SU-DHL-6 (cell line): Measurements from ENCODE around the gene NAA16.

Experiments
- H2AFZ ChIP-seq: fragments of 200-600 bp; sonication (generic); 2 replicates; pipeline ENCODE4 v1.6.1; 2014; ENCODE audit warnings: low read depth, mild to moderate bottlenecking, moderate library complexity, mixed read lengths, antibody characterized with exemption, low read length; ENCODE audit not compliant: severe bottlenecking
- H3F3A ChIP-seq: fragments of 200-600 bp; shearing (Covaris generic); 2 replicates; pipeline ENCODE4 v1.6.0; 2016; ENCODE audit warnings: antibody characterized with exemption, mild to moderate bottlenecking; ENCODE audit not compliant: insufficient read depth
- H3K27ac ChIP-seq: fragments of 200-600 bp; sonication (generic); 2 replicates; pipeline ENCODE4 v1.5.1; 2016; ENCODE audit warnings: low read depth, mild to moderate bottlenecking, low read length, moderate library complexity, mixed read lengths
- H3K27me3 ChIP-seq: fragments of 200-600 bp; sonication (generic), shearing (Covaris generic); 2 replicates; pipeline ENCODE4 v1.6.0; 2014; ENCODE audit warnings: mild to moderate bottlenecking, low read length
- H3K36me3 ChIP-seq: fragments of 200-600 bp; sonication (generic); 2 replicates; pipeline ENCODE4 v1.6.1; 2014; ENCODE audit warnings: mild to moderate bottlenecking, low read length, mixed read lengths
- H3K4me2 ChIP-seq: fragments of 300-600, 200-600 bp; shearing (Covaris generic), sonication (generic); 2 replicates; pipeline ENCODE4 v1.6.0; 2014; ENCODE audit warnings: low read length, low read depth, mild to moderate bottlenecking; ENCODE audit not compliant: poor library complexity, severe bottlenecking
- H3K4me3 ChIP-seq: fragments of 200-600 bp; sonication (generic); 2 replicates; pipeline ENCODE4 v1.5.1; 2014; ENCODE audit warnings: antibody characterized with exemption, low read length, mild to moderate bottlenecking, mixed read lengths; ENCODE audit not compliant: insufficient read depth, poor library complexity, severe bottlenecking
- H3K79me2 ChIP-seq: fragments of 200-600 bp; sonication (generic); 2 replicates; pipeline ENCODE4 v1.6.1; 2014; ENCODE audit warnings: mild to moderate bottlenecking, low read length, moderate library complexity; ENCODE audit not compliant: insufficient read depth
- H3K9ac ChIP-seq: fragments of 200-600 bp; sonication (generic); 2 replicates; pipeline ENCODE4 v1.7.0; 2014; ENCODE audit warnings: mild to moderate bottlenecking, low read length
- H3K9me2 ChIP-seq: fragments of 200-600 bp; sonication (generic); replicated peaks from 2 replicates; pipeline ENCODE4 v1.6.1; 2014; ENCODE audit warnings: low read length; ENCODE audit not compliant: insufficient read depth
- H3K9me3 ChIP-seq: fragments of 200-600 bp; sonication (generic); 2 replicates; pipeline ENCODE4 v1.6.1; 2014; ENCODE audit warnings: low read length, mixed read lengths; ENCODE audit not compliant: insufficient read depth
- H4K20me1 ChIP-seq: fragments of 200-600 bp; sonication (generic); 2 replicates; pipeline ENCODE4 v1.6.1; 2014; ENCODE audit warnings: low read depth, mild to moderate bottlenecking, antibody characterized with exemption, low read length, moderate library complexity, mixed read lengths
- CTCF ChIP-seq: fragments of 200-600 bp; sonication (generic); IDR thresholded peaks from one replicate; pipeline ENCODE4 v1.5.1; 2017; ENCODE audit warnings: antibody characterized with exemption, mild to moderate bottlenecking, low read length, moderate library complexity; ENCODE audit not compliant: insufficient read depth, poor library complexity, severe bottlenecking
- EZH2phosphoT487 ChIP-seq: fragments of 200-600 bp; sonication (generic), shearing (Covaris generic); conservative IDR thresholded peaks from 2 replicates; pipeline ENCODE4 v1.6.1; 2018; ENCODE audit warnings: mild to moderate bottlenecking, antibody characterized with exemption, low read length, moderate library complexity, mixed read lengths

NAA16 gene

GRCh38 chr13:41268764-41269163, 42.3 kb upstream of the NAA16 start:
- Histone ChIP-seq H3K4me2 (no peak overlapping the region), H3F3A (peaks cover 5% of the 10 kb centered on the region; the same call in 1 of the 2 replicates), H3K27ac (no peak overlapping the region), H3K9ac (no peak overlapping the region), H3K9me2 (no peaks in the 10 kb centered on the region), H3K4me3 (no peak overlapping the region), H3K9me3 (peaks cover 26% of the 10 kb centered on the region), H3K36me3 (peaks cover 7% of the 10 kb centered on the region; the same call in 1 of the 2 replicates), H3K79me2 (no peaks in the 10 kb centered on the region), H2AFZ (no peak overlapping the region), H4K20me1 (no peaks in the 10 kb centered on the region), H3K27me3 (no peaks in the 10 kb centered on the region)
- TF ChIP-seq CTCF (no peak), EZH2phosphoT487 (no peak)

GRCh38 chr13:41271456-41272285, 39.4 kb upstream of the NAA16 start:
- H3K9me3 ChIP-seq = peaks cover 26% of the 10 kb centered on the region
- no peaks in the 10 kb centered on the region for H3K9me2 ChIP-seq
- no peak overlapping the region for H3K4me3 ChIP-seq
- H2AFZ ChIP-seq = peak overlapping the region; percentile 84
- H3K79me2 ChIP-seq = no peaks in the 10 kb centered on the region
- no peak overlapping the region for H3K9ac ChIP-seq
- peaks cover 5% of the 10 kb centered on the region; the same call in 1 of the 2 replicates for H3F3A ChIP-seq
- peak overlapping the region; percentile 9 for H3K4me2 ChIP-seq
- H3K36me3 ChIP-seq = peaks cover 7% of the 10 kb centered on the region; the same call in 1 of the 2 replicates
- no peak overlapping the region for H3K27ac ChIP-seq
- H4K20me1 ChIP-seq = no peaks in the 10 kb centered on the region
- H3K27me3 ChIP-seq = no peaks in the 10 kb centered on the region
- no peak for TF ChIP-seq CTCF
- no peak for TF ChIP-seq EZH2phosphoT487

- peaks cover 5% of the 10 kb centered on the region; the same call in 1 of the 2 replicates for H3F3A ChIP-seq
- no peak overlapping the region for H3K27ac ChIP-seq
- H3K9me3 ChIP-seq = peaks cover 7% of the 10 kb centered on the region; the same call in 1 of the 2 replicates
- no peaks in the 10 kb centered on the region for H3K27me3 ChIP-seq
- no peak overlapping the region for H2AFZ ChIP-seq
- no peaks in the 10 kb centered on the region for H4K20me1 ChIP-seq
- H3K79me2 ChIP-seq = no peaks in the 10 kb centered on the region
- H3K4me2 ChIP-seq = no peak overlapping the region
- peaks cover 7% of the 10 kb centered on the region; the same call in 1 of the 2 replicates for H3K36me3 ChIP-seq
- H3K9ac ChIP-seq = no peak overlapping the region
- TF ChIP-seq EZH2phosphoT487 = no peak
- no peak for TF ChIP-seq CTCF
- H3K9me2 ChIP-seq = no peaks in the 10 kb centered on the region
- no peak overlapping the region for H3K4me3 ChIP-seq
These were observed 37.1 kb upstream of the NAA16 start for GRCh38 chr13:41273831-41274441.
